Activated CD4-positive, alpha-beta memory T cell treated with anti-CD3 and anti-CD28 coated beads, Interleukin-2, amount 10 ng/mL, durations not matched to agents 7 days and 5 days (primary cell): ENCODE data around the gene TRAFD1. TPM values are rescaled to one million over a fixed set of nuclear protein-coding genes. Genes with fewer than 3 reads are reported as not detected.
"Not testable (repeated sequence)": the region's sequence is repeated elsewhere in the genome, so short reads cannot be mapped to it uniquely, and the experiment has no call there.

Experiments used
- CTCF ChIA-PET: fragments of 350-600 bp; sonication (Branson Sonifier 250); formaldehyde crosslinking; loops from one replicate; lab custom pipeline; 2021; ENCODE audit warnings: antibody characterized with exemption, inconsistent platforms; lab: Charles Lee
- POLR2A ChIA-PET: fragments of 350-600 bp; sonication (Branson Sonifier 250); formaldehyde crosslinking; loops from one replicate; lab custom pipeline; 2021; ENCODE audit warnings: antibody characterized with exemption; lab: Charles Lee
- DNase-seq: peaks from one replicate; pipeline ENCODE4 v3.0.0-alpha.2; 2020
- H3K27ac Mint-ChIP-seq: one replicate; pipeline ENCODE4 v1.8.0; 2021; ENCODE audit warnings: mild to moderate bottlenecking, mixed read lengths
- H3K27me3 Mint-ChIP-seq: one replicate; pipeline ENCODE4 v1.8.0; 2021; ENCODE audit warnings: mixed read lengths
- H3K36me3 Mint-ChIP-seq: one replicate; pipeline ENCODE4 v1.8.0; 2021; ENCODE audit warnings: low read depth, mixed read lengths
- H3K4me1 Mint-ChIP-seq: one replicate; pipeline ENCODE4 v1.8.0; 2021; ENCODE audit warnings: mixed read lengths
- H3K4me3 Mint-ChIP-seq: one replicate; pipeline ENCODE4 v1.8.0; 2021; ENCODE audit warnings: mild to moderate bottlenecking, mixed read lengths
- H3K9me3 Mint-ChIP-seq: one replicate; pipeline ENCODE4 v1.8.0; 2021; ENCODE audit warnings: mixed read lengths
- total RNA-seq, 2 experiments: library from RNA; stranded (reverse); gene quantifications; one replicate each; pipeline ENCODE4 v1.2.3, GENCODE V29; 2021

The TRAFD1 gene
- total RNA-seq, 2 experiments from 2014 or later = 74.8 to 75.5 TPM

GRCh38 chr12:112148031-112148513 is 22.7 kb downstream of the TRAFD1 start:
- Mint-ChIP-seq H3K4me3 (no peak overlapping the region), H3K36me3 (peaks cover 69% of the 10 kb centered on the region), H3K4me1 (no peaks in the 10 kb centered on the region), H3K9me3 (no peaks in the 10 kb centered on the region), H3K27me3 (no peaks in the 10 kb centered on the region), H3K27ac (no peak overlapping the region)
- ChIA-PET CTCF (interaction anchor here (0.9 kb wide), 1 partner anchor 21 kb away, joined by 3 read pairs; no protein-coding TSS in a partner anchor), POLR2A (no interaction called here)
- DNase-seq = peak; percentile 1

- H3K27ac Mint-ChIP-seq = no peak overlapping the region
These were observed 24.2 kb downstream of the TRAFD1 start for GRCh38 chr12:112149596-112149995.

DNA sequence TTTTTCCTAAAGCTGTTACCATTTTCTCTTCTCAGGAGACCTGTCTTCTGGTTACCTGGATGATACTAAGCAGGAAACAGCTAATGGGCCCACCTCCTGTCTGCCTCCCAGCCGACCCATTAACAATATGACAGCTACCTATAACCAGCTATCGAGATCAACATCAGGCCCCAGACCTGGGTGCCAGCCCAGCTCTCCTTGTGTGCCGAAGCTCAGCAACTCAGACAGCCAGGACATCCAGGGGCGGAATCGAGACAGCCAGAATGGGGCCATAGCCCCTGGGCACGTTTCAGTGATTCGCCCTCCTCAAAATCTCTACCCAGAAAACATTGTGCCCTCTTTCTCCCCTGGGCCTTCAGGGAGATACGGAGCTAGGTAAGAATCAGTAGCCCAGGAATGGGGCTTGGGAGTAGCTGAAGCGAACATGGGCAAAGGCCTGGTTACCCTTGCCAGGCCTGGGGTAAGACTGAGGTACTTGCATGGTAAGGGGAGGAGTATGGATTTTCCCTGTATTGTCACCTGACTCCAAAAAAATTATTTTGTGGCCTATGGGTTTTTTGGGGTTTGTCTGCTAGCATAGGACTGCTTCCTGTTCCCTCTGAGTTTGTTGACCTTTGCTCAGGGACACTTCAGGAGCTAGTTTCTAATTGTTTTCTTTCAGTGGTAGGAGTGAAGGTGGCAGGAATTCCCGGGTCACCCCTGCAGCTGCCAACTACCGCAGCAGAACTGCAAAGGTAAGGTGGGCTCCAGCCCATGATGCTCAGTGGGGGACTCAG is 26.6 kb downstream of the TRAFD1 start:
- peaks cover 6% of the 10 kb centered on the region for H3K9me3 Mint-ChIP-seq
- no peak overlapping the region for H3K4me3 Mint-ChIP-seq
- POLR2A ChIA-PET = interaction anchor here (0.8 to 1.3 kb wide), 2 partner anchors 19 to 21 kb away, joined by 3 to 4 read pairs; no protein-coding TSS in a partner anchor
- peaks cover 9% of the 10 kb centered on the region for H3K4me1 Mint-ChIP-seq
- CTCF ChIA-PET = interaction anchor here (0.6 kb wide), 1 partner anchor 45 kb away, joined by 3 read pairs; no protein-coding TSS in a partner anchor
- peaks cover 76% of the 10 kb centered on the region for H3K36me3 Mint-ChIP-seq
- H3K27ac Mint-ChIP-seq = no peak overlapping the region
- no peaks in the 10 kb centered on the region for H3K27me3 Mint-ChIP-seq
- DNase-seq = no peak

More at GRCh38 chr12:112149596-112149995, 24.2 kb downstream of the TRAFD1 start:
- no peak for DNase-seq
- ChIA-PET CTCF (no interaction called here), POLR2A (no interaction called here)
- no peaks in the 10 kb centered on the region for H3K9me3 Mint-ChIP-seq
- H3K4me3 Mint-ChIP-seq = no peak overlapping the region
- no peaks in the 10 kb centered on the region for H3K27me3 Mint-ChIP-seq
- H3K4me1 Mint-ChIP-seq = no peaks in the 10 kb centered on the region
- H3K36me3 Mint-ChIP-seq = peaks cover 72% of the 10 kb centered on the region

GRCh38 chr12:112153181-112153892 is 28.0 kb downstream of the TRAFD1 start:
- Mint-ChIP-seq H3K27ac (peak overlapping the region; percentile 32), H3K27me3 (no peaks in the 10 kb centered on the region), H3K9me3 (peaks cover 12% of the 10 kb centered on the region), H3K4me3 (no peak overlapping the region), H3K36me3 (peaks cover 84% of the 10 kb centered on the region), H3K4me1 (peaks cover 22% of the 10 kb centered on the region)
- DNase-seq = no peak
- ChIA-PET POLR2A (interaction anchor here (1.2 kb wide), 1 partner anchor 36 kb away, joined by 3 read pairs; no protein-coding TSS in a partner anchor), CTCF (no interaction called here)

- DNase-seq = no peak
- CTCF ChIA-PET = no interaction called here
- Mint-ChIP-seq H3K27ac (no peak overlapping the region), H3K9me3 (peaks cover 12% of the 10 kb centered on the region), H3K4me3 (no peak overlapping the region), H3K27me3 (no peaks in the 10 kb centered on the region), H3K36me3 (peaks cover 84% of the 10 kb centered on the region), H3K4me1 (peaks cover 27% of the 10 kb centered on the region)
- POLR2A ChIA-PET = interaction anchor here (1.2 kb wide), 1 partner anchor 37 kb away, joined by 3 read pairs; no protein-coding TSS in a partner anchor
These were observed 28.5 kb downstream of the TRAFD1 start for GRCh38 chr12:112153893-112154219.

- Mint-ChIP-seq H3K4me1 (peaks cover 38% of the 10 kb centered on the region), H3K36me3 (peaks cover 85% of the 10 kb centered on the region), H3K9me3 (peaks cover 12% of the 10 kb centered on the region), H3K4me3 (peak overlapping the region; percentile 10), H3K27ac (peak overlapping the region; percentile 82)
- DNase-seq = peak; percentile 60
- not testable (repeated sequence) for H3K27me3 Mint-ChIP-seq
- POLR2A ChIA-PET = interaction anchor here (0.7 to 3.2 kb wide), 5 partner anchors 8 to 145 kb away, joined by 3 to 20 read pairs (median 4); partner anchors contain the start of gene TRAFD1
- CTCF ChIA-PET = interaction anchor here (1.0 kb wide), 2 partner anchors 26 to 29 kb away, joined by 3 to 4 read pairs; no protein-coding TSS in a partner anchor
These were observed 33.2 kb downstream of the TRAFD1 start for GRCh38 chr12:112158461-112159145.

DNA sequence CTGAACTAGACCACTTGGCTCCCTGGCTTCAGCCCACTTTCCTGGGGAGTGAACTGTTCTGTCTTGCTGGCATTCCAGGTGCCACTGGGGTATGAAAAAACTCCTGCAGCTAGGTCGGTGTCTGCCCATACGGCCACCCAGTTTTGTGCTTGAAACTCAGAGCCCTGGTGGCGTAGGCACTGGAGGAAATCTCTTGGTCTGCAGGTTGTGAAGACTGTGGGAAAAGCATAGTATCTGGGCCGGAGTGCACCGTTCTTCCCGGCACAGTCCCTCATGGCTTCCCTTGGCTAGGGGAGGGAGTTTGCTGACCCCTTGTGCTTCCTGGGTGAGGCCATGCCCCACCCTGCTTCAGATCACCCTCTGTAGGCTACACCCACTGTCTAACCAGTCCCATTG is 33.8 kb downstream of the TRAFD1 start:
- H3K4me3 Mint-ChIP-seq = no peak overlapping the region
- H3K9me3 Mint-ChIP-seq = peaks cover 12% of the 10 kb centered on the region
- H3K36me3 Mint-ChIP-seq = peaks cover 80% of the 10 kb centered on the region
- H3K27ac Mint-ChIP-seq = peak overlapping the region; percentile 82
- POLR2A ChIA-PET = interaction anchor here (0.7 to 3.2 kb wide), 4 partner anchors 9 to 50 kb away, joined by 3 to 20 read pairs (median 7); partner anchors contain the start of gene TRAFD1
- peaks cover 38% of the 10 kb centered on the region for H3K4me1 Mint-ChIP-seq
- H3K27me3 Mint-ChIP-seq = no peaks in the 10 kb centered on the region
- CTCF ChIA-PET = interaction anchor here (1.0 kb wide), 2 partner anchors 26 to 29 kb away, joined by 3 to 4 read pairs; no protein-coding TSS in a partner anchor
- no peak for DNase-seq

GRCh38 chr12:112160611-112161010 is 35.3 kb downstream of the TRAFD1 start:
- CTCF ChIA-PET = interaction anchor here (1.0 kb wide), 1 partner anchor 226 kb away, joined by 3 read pairs; no protein-coding TSS in a partner anchor
- H3K9me3 Mint-ChIP-seq = peaks cover 12% of the 10 kb centered on the region
- H3K27ac Mint-ChIP-seq = no peak overlapping the region
- no peak overlapping the region for H3K4me3 Mint-ChIP-seq
- H3K27me3 Mint-ChIP-seq = no peaks in the 10 kb centered on the region
- DNase-seq = no peak
- POLR2A ChIA-PET = interaction anchor here (3.2 kb wide), 1 partner anchor 35 kb away, joined by 20 read pairs; the partner anchor contains the start of gene TRAFD1
- peaks cover 38% of the 10 kb centered on the region for H3K4me1 Mint-ChIP-seq
- peaks cover 67% of the 10 kb centered on the region for H3K36me3 Mint-ChIP-seq

GRCh38 chr12:112161711-112162110 is 36.4 kb downstream of the TRAFD1 start:
- no peak for DNase-seq
- Mint-ChIP-seq H3K27ac (no peak overlapping the region), H3K36me3 (peaks cover 56% of the 10 kb centered on the region), H3K4me3 (no peak overlapping the region), H3K9me3 (peaks cover 6% of the 10 kb centered on the region), H3K27me3 (no peaks in the 10 kb centered on the region), H3K4me1 (peaks cover 31% of the 10 kb centered on the region)
- ChIA-PET POLR2A (no interaction called here), CTCF (no interaction called here)

- CTCF ChIA-PET = no interaction called here
- H3K4me3 Mint-ChIP-seq = no peak overlapping the region
- H3K9me3 Mint-ChIP-seq = peaks cover 6% of the 10 kb centered on the region
- no peaks in the 10 kb centered on the region for H3K27me3 Mint-ChIP-seq
- peaks cover 50% of the 10 kb centered on the region for H3K36me3 Mint-ChIP-seq
- H3K4me1 Mint-ChIP-seq = peaks cover 26% of the 10 kb centered on the region
- POLR2A ChIA-PET = no interaction called here
- no peak overlapping the region for H3K27ac Mint-ChIP-seq
- no peak for DNase-seq
These were observed 37.0 kb downstream of the TRAFD1 start for GRCh38 chr12:112162241-112162790.

- no peak for DNase-seq
- H3K27ac Mint-ChIP-seq = no peak overlapping the region
- H3K4me3 Mint-ChIP-seq = no peak overlapping the region
- POLR2A ChIA-PET = interaction anchor here (1.1 kb wide), 1 partner anchor 55 kb away, joined by 3 read pairs; no protein-coding TSS in a partner anchor
- H3K27me3 Mint-ChIP-seq = no peaks in the 10 kb centered on the region
- H3K36me3 Mint-ChIP-seq = peaks cover 43% of the 10 kb centered on the region
- CTCF ChIA-PET = no interaction called here
- peaks cover 3% of the 10 kb centered on the region for H3K9me3 Mint-ChIP-seq
- H3K4me1 Mint-ChIP-seq = peaks cover 19% of the 10 kb centered on the region
These were observed 37.7 kb downstream of the TRAFD1 start for GRCh38 chr12:112163056-112163455.

- POLR2A ChIA-PET = interaction anchor here (1.1 kb wide), 1 partner anchor 56 kb away, joined by 3 read pairs; no protein-coding TSS in a partner anchor
- no peak overlapping the region for H3K27ac Mint-ChIP-seq
- H3K27me3 Mint-ChIP-seq = no peaks in the 10 kb centered on the region
- DNase-seq = no peak
- CTCF ChIA-PET = no interaction called here
- peaks cover 14% of the 10 kb centered on the region for H3K4me1 Mint-ChIP-seq
- H3K36me3 Mint-ChIP-seq = peaks cover 38% of the 10 kb centered on the region
- no peaks in the 10 kb centered on the region for H3K9me3 Mint-ChIP-seq
- H3K4me3 Mint-ChIP-seq = no peak overlapping the region
These were observed 38.2 kb downstream of the TRAFD1 start for GRCh38 chr12:112163471-112163991.
